HL-60 (cell line): ENCODE results near the gene ANKS1B.
A peak's percentile ranks its signal among the peaks of the same experiment; 100 is the strongest.

Source experiments
- CTCF ChIP-seq: IDR thresholded peaks from one replicate; pipeline ENCODE4 v1.5.1; 2011; ENCODE audit warnings: low read length, control low read depth, inconsistent platforms; ENCODE audit not compliant: insufficient read depth
- POLR2AphosphoS5 ChIP-seq: IDR thresholded peaks from 2 replicates; pipeline ENCODE4 v1.6.1; 2012; ENCODE audit warnings: low read depth
- REST ChIP-seq: IDR thresholded peaks from 2 replicates; pipeline ENCODE4 v1.6.1; 2012; ENCODE audit warnings: low read depth; ENCODE audit not compliant: insufficient replicate concordance

GRCh38 chr12:98743362-98743953 lies 1241.3 kb downstream of the ANKS1B start:
- peak; percentile 67 for TF ChIP-seq CTCF
- TF ChIP-seq REST, result no peak
- no peak for TF ChIP-seq POLR2AphosphoS5
